SH-SY5Y (cell line): ENCODE results near the gene OPALIN.

Experiments
- GATA2 ChIP-seq: IDR thresholded peaks from 2 replicates; pipeline ENCODE4 v1.6.1; 2011; ENCODE audit warnings: mild to moderate bottlenecking, low read depth, low read length
- GATA3 ChIP-seq: IDR thresholded peaks from 2 replicates; pipeline ENCODE4 v1.6.1; 2011; ENCODE audit warnings: low read depth, mild to moderate bottlenecking, low read length, moderate library complexity

Gene OPALIN

DNA sequence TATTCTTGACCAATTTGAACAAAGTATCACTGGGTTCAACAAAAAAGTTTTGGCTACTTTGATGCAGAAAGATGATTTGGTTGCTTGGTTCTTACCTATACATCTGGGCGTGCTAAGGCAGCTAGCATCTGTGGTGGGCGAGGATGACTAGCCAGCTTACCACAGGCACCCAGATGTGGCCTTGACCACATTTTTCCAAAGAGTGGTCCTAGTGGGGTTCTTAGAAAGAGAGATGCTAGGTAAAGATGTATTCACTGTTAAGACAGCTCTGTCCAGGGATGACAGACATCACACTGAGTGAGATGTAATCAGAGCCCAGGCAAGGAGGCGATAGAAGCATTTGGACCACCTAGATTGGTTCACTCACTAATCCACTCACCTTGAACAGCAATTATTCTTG, 53.8 kb downstream of the OPALIN start:
- TF ChIP-seq GATA3: no peak
- TF ChIP-seq GATA2: no peak

GRCh38 chr10:96304230-96304629, 54.6 kb downstream of the OPALIN start, which contains the start of gene DNTT:
Gene DNTT (plus strand): TSS chr10:96304434. CDS start chr10:96304498, 64 bp downstream.
- TF ChIP-seq GATA2 (no peak), GATA3 (no peak)

DNA sequence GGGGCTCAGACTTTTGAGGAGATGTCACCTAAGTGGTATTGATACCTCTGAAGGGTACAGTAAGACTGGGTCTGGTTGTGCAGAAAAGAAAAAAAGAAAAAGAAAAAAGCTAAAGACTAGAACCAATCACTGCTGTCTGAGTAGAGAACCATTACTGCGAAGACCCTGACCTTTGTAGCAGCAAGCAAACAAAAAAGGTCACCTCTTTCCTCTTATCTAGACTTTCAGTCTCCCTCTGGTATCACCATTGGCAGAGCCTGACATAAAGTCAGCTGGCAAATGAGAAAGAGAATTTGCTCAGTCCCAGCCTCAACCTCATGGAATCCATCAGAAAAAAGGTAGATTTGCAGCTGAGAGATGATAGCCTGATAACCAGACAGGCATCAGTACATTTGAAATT, 57.2 kb downstream of the OPALIN start:
- TF ChIP-seq GATA2 (peak; percentile 31; the same call in 1 of the 2 replicates), GATA3 (no peak)

DNA sequence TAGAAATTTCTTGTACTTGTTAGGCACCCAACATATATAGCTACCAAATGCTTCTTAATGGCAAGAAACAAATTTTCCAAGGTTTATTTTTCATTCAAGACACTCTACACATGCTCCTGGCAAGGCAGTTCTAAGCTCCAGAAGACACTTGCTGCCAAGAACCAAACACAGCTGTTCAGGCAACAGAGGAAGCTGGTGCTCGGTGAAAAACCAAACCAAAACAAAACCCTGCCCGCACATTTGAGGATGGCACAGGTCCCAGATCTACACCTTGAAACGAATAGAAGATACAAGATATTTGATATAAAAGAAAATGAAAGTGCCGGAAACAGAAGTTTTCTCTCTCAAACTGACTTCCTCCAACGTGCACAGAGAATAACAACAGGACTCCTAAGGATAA, 59.4 kb downstream of the OPALIN start:
- TF ChIP-seq GATA3 (no peak), GATA2 (no peak)

DNA sequence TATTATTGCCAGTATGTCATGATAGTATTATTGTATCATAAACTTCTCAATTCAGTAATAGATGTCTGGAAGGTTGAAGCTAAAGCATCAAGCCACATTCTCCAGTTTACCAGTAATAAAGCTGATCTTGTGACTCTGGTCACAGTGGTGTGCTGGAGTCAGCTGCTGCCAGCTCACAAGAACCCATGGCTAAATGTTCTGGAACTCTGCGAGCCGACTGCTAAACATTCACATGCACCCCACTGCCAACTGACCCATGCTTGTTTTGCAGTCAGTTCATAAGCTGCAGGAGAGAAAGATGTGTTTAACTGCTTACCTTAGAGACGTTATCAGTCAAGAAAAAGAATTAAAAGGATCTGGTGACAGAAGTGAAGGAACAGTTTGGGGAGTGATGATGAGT, 60.4 kb downstream of the OPALIN start:
- TF ChIP-seq GATA2 (no peak), GATA3 (no peak)

GRCh38 chr10:96297486-96297885, 61.3 kb downstream of the OPALIN start:
- TF ChIP-seq GATA2 (no peak), GATA3 (no peak)

GRCh38 chr10:96295475-96295874, 63.3 kb downstream of the OPALIN start:
- TF ChIP-seq GATA3 (no peak), GATA2 (no peak)
